Naive B cell (primary cell): ENCODE data around the gene GARNL3. TPM values are rescaled to one million over a fixed set of nuclear protein-coding genes. Genes with fewer than 3 reads are reported as not detected.

ENCODE experiments used
- ATAC-seq, 2 donors: fragments of 150-1000 bp; cut with Tn5 transposase; 2 replicates each; pipeline ENCODE4 v1.10.0; 2021; ENCODE audit warnings: low read depth in 2 of 2, mild to moderate bottlenecking in 2 of 2, moderate library complexity in 2 of 2
- DNase-seq: peaks from one replicate; pipeline ENCODE4 v3.0.0; 2022
- H3K27ac Mint-ChIP-seq, 6 donors: one replicate each; pipeline ENCODE4 v1.8.0; 2020 to 2022; ENCODE audit warnings: mild to moderate bottlenecking in 6 of 6, mixed read lengths in 6 of 6, moderate library complexity in 5 of 6, inconsistent platforms in 2 of 6
- H3K27me3 Mint-ChIP-seq, 3 donors: one replicate each; pipeline ENCODE4 v1.8.0; 2021 to 2022; ENCODE audit warnings: mixed read lengths in 3 of 3, mild to moderate bottlenecking in 1 of 3
- H3K36me3 Mint-ChIP-seq, 2 donors: one replicate each; pipeline ENCODE4 v1.8.0; 2020 to 2022; ENCODE audit warnings: mixed read lengths in 2 of 2, inconsistent platforms in 1 of 2, mild to moderate bottlenecking in 1 of 2
- H3K4me1 Mint-ChIP-seq, 3 donors: one replicate each; pipeline ENCODE4 v1.8.0; 2020 to 2022; ENCODE audit warnings: mixed read lengths in 3 of 3, inconsistent platforms in 1 of 3, mild to moderate bottlenecking in 1 of 3, moderate library complexity in 1 of 3
- H3K4me3 Mint-ChIP-seq, 8 donors: one replicate each; pipeline ENCODE4 v1.8.0; 2020 to 2022; ENCODE audit warnings: mild to moderate bottlenecking in 8 of 8, mixed read lengths in 8 of 8, moderate library complexity in 8 of 8, inconsistent platforms in 2 of 8
- H3K9me3 Mint-ChIP-seq, 7 donors: one replicate each; pipeline ENCODE4 v1.8.0; 2020 to 2022; ENCODE audit warnings: mixed read lengths in 7 of 7, mild to moderate bottlenecking in 5 of 7, inconsistent platforms in 2 of 7, moderate library complexity in 1 of 7
- polyA plus RNA-seq, 6 donors: library from polyadenylated mRNA; unstranded; fragments of 300-500 nt; fragmentation: Illumina TruSeq; gene quantifications; one replicate each; pipeline ENCODE4 v1.2.3, GENCODE V29; 2021; ENCODE audit warnings: low read depth in 6 of 6

The GARNL3 gene
- polyA plus RNA-seq: 1 to 10 TPM in 2 of 6 donors, under 1 TPM in 2, not detected in 2; 0.71 to 3.1 (median 1.1) TPM

GRCh38 chr9:127264462-127265219, at the start of gene GARNL3:
GARNL3 (plus strand) TSS chr9:127264774; CDS start chr9:127264878, 104 bp downstream.
- Mint-ChIP-seq H3K36me3 (no peaks in the 10 kb centered on the region), H3K4me1 (peaks cover 0 to 1% (median 0%) of the 10 kb centered on the region in 3 donors), H3K9me3 (no peaks in the 10 kb centered on the region), H3K27me3 (no peaks in the 10 kb centered on the region), H3K27ac (no peak within 1 kb of the TSS), H3K4me3 (no peak within 1 kb of the TSS)
- ATAC-seq: no peak
- DNase-seq: no peak

DNA sequence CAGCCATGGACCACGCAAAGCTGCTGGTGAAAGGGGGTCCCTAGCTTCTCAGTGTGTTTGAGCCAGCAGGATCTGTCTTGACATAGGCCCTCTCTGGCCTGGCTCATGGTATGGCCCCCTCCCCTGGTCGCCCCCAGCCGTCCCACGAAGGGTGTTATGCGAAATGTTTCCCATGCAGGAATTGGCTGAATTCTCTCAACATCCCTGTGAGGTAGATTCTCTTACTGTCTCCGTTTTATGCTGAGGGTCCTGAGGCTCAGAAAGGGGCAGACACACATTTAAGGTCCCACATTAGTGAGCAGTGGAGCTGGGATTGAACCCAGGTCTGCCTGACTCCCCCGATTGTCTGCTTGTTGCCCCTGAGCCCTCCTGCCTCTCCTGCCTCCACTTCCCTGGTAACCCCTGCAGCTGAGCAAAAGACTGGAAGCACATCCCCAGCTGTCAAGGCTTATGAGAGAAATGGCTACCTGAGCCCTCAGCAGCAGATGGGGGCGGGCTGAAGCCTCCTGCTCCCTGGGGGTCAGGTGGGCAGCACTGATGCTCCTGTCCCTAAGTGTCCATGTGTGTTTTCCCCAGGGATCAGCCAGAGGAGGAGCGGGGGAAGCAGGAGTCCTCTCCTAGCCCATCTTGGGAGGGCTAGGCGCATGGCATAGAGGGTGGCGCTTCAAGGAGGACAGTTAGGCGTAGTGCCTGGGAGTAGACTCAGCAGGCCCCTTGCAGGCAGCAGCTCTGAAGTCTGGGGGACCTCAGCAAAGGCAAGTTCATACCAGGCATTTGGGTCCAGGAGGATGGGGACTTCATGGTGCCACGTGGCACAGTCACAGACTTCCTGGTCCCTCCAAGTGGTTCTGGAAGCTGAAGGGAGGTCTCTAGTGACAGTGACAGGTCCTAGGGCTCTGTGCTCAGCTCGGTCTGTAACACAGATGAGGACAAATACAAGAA, 49.0 kb upstream of the GARNL3 start:
- Mint-ChIP-seq H3K27me3 (no peaks in the 10 kb centered on the region), H3K4me3 (no peak overlapping the region), H3K4me1 (peaks cover 2 to 7% (median 5%) of the 10 kb centered on the region in 3 donors), H3K27ac (no peak overlapping the region), H3K9me3 (no peaks in the 10 kb centered on the region), H3K36me3 (no peaks in the 10 kb centered on the region)
- ATAC-seq: no peak
- no peak for DNase-seq

DNA sequence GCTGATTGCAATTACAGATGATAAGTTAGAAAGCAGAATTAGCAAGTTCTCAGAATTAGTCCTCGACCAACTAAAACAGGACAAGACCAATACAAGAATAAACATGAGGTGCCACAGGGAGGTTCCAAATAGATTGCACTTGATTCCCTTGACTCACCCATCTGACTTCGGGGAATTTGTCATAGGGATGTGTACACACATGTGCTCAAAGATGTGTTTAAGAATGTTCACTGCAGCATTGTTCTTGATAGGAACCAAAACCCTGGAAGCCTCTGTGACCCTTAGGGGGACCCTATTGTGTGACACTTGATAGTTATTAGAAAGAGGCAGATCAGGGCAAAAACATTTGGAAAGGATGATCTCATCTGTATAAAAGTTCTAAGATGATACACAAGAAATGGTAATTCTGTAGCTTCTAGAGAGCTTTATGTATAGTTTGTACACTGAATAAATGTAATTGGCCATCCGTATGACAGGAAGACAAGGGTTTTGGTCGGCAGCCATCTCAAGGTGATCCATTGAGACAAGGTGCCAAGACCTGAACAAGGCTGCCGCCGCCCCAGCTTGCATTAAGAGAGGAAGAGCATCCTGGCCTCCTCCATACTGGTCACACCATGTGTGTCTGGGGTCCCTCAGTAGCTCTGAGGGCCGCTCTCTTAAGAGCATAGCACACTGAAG, 48.2 kb upstream of the GARNL3 start:
- Mint-ChIP-seq H3K4me3 (no peak overlapping the region), H3K36me3 (no peaks in the 10 kb centered on the region)
- no peak for ATAC-seq

GRCh38 chr9:127216888-127217217, 47.7 kb upstream of the GARNL3 start:
- Mint-ChIP-seq H3K4me1 (peaks cover 7 to 9% (median 9%) of the 10 kb centered on the region in 3 donors), H3K36me3 (no peaks in the 10 kb centered on the region), H3K27ac (peak overlapping the region in 1 of 6 donors; percentile 12), H3K4me3 (no peak overlapping the region), H3K27me3 (no peaks in the 10 kb centered on the region), H3K9me3 (no peaks in the 10 kb centered on the region)
- ATAC-seq: no peak
- no peak for DNase-seq

More for the DNA sequence above, 48.2 kb upstream of the GARNL3 start:
- peaks cover 2 to 7% (median 6%) of the 10 kb centered on the region in 3 donors for H3K4me1 Mint-ChIP-seq
- peak overlapping the region in 2 of 6 donors; percentile 12 to 32 for H3K27ac Mint-ChIP-seq
- DNase-seq: no peak
- no peaks in the 10 kb centered on the region for H3K9me3 Mint-ChIP-seq
- no peaks in the 10 kb centered on the region for H3K27me3 Mint-ChIP-seq

GRCh38 chr9:127218818-127219217, 45.8 kb upstream of the GARNL3 start:
- Mint-ChIP-seq H3K4me1 (peaks cover 23 to 26% (median 25%) of the 10 kb centered on the region in 3 donors), H3K9me3 (no peaks in the 10 kb centered on the region), H3K27ac (no peak overlapping the region), H3K36me3 (no peaks in the 10 kb centered on the region), H3K4me3 (no peak overlapping the region), H3K27me3 (no peaks in the 10 kb centered on the region)
- no peak for DNase-seq
- no peak for ATAC-seq

- H3K36me3 Mint-ChIP-seq: no peaks in the 10 kb centered on the region
- DNase-seq: no peak
Measured at GRCh38 chr9:127219520-127219919, 45.1 kb upstream of the GARNL3 start.

DNA sequence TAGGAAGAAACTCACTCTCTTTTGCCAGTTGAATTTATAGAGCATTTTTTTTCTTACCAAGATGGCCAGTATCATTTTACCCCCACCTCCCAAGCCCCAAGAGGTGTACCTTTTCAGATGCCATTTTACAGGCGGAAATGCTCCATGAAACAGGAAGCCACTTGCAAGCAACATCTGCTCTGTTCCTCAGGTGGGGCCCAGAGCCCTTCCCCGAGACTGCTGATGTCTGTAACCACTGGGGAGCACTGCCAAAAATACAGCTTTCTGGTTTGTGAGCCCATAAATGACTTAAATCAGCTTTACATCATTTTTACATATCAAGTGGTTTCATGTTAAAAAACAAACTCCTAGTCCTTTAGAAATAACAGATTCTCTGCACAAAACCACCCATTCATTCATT, 42.9 kb upstream of the GARNL3 start:
- Mint-ChIP-seq H3K9me3 (peaks cover 0 to 4% (median 0%) of the 10 kb centered on the region in 7 donors), H3K27ac (no peak overlapping the region), H3K4me1 (peaks cover 34 to 40% (median 40%) of the 10 kb centered on the region in 3 donors), H3K36me3 (no peaks in the 10 kb centered on the region), H3K4me3 (peak overlapping the region in 1 of 8 donors; percentile 41), H3K27me3 (no peaks in the 10 kb centered on the region)
- ATAC-seq (no peak), DNase-seq (no peak)

More at GRCh38 chr9:127219520-127219919, 45.1 kb upstream of the GARNL3 start:
- peak overlapping the region in 1 of 6 donors; percentile 65 for H3K27ac Mint-ChIP-seq
- no peaks in the 10 kb centered on the region for H3K27me3 Mint-ChIP-seq
- H3K4me1 Mint-ChIP-seq: peaks cover 24 to 31% (median 31%) of the 10 kb centered on the region in 3 donors
- H3K4me3 Mint-ChIP-seq: no peak overlapping the region
- H3K9me3 Mint-ChIP-seq: peaks cover 0 to 2% (median 0%) of the 10 kb centered on the region in 7 donors
- ATAC-seq: no peak

DNA sequence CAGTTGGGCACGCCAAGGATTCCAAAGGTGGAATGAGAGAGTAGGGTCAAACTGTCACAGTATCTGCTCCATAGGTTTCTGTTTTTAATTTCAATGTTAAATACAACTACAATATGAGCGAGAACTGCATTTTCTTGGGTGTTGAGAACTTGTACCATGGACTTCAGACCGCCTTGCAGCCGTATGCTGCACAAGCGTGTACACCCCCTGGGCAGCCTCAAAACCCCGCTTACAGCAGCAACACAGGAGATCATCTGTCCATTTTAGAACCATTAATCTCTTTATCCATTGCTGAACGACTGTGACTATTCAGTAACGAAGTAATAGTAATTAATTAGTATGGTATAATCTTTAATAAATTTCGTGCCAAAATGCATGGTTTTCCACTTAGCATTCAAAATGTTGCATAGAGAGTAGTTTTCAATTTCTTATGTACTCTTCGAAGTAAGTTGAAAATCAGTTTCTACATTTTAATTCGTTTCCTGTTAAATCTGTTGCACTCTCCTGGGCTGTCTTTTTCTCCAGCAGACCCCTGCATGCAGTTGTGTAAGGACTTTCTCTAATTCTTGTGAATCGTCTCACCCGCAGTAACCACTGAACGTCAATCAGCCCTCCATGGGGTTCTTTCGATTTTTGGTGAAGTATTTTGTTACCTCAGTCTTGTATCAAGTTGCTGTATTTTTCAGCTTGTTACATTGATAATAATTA, 42.0 kb upstream of the GARNL3 start:
- peak overlapping the region in 1 of 6 donors; percentile 100 for H3K27ac Mint-ChIP-seq
- peaks cover 35 to 41% (median 40%) of the 10 kb centered on the region in 3 donors for H3K4me1 Mint-ChIP-seq
- H3K36me3 Mint-ChIP-seq: no peaks in the 10 kb centered on the region
- DNase-seq: no peak
- no peaks in the 10 kb centered on the region for H3K27me3 Mint-ChIP-seq
- ATAC-seq: no peak
- peaks cover 0 to 4% (median 0%) of the 10 kb centered on the region in 7 donors for H3K9me3 Mint-ChIP-seq
- peak overlapping the region in 4 of 8 donors; percentile 20 to 86 (median 37) for H3K4me3 Mint-ChIP-seq

DNA sequence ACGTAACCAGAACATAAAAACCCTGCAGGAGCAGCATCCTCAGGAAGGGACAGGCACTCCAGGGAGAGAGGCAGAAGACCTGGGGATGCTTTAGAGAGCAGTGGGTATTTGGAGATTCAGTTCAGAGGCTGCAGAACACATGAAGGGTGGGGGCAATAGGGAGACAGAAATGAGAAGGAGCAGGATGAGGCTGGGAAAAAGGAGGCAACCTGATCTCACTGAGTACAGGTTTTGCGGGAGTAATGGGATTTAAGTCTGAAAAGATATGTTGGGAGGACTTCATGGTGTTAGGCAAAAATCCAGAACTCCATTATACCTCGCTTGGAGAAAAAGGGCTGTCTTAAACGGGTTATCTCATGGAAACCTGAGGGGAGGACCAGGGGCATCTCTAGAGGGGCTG, 41.3 kb upstream of the GARNL3 start:
- ATAC-seq (no peak), DNase-seq (no peak)
- Mint-ChIP-seq H3K27me3 (no peaks in the 10 kb centered on the region), H3K4me3 (peak overlapping the region; percentile 1 to 96 (median 57)), H3K27ac (peak overlapping the region in 3 of 6 donors; percentile 22 to 100 (median 91)), H3K36me3 (no peaks in the 10 kb centered on the region), H3K4me1 (peaks cover 35 to 41% (median 40%) of the 10 kb centered on the region in 3 donors), H3K9me3 (peaks cover 0 to 4% (median 0%) of the 10 kb centered on the region in 7 donors)

- Mint-ChIP-seq H3K36me3 (no peaks in the 10 kb centered on the region), H3K9me3 (peaks cover 0 to 4% (median 0%) of the 10 kb centered on the region in 7 donors), H3K27ac (peak overlapping the region in 4 of 6 donors; percentile 60 to 100 (median 98)), H3K4me3 (peak overlapping the region; percentile 56 to 96 (median 87)), H3K4me1 (peaks cover 35 to 41% (median 40%) of the 10 kb centered on the region in 3 donors), H3K27me3 (no peaks in the 10 kb centered on the region)
- ATAC-seq (no peak), DNase-seq (no peak)
Measured at GRCh38 chr9:127223810-127224177, 40.8 kb upstream of the GARNL3 start.

- peaks cover 0 to 4% (median 0%) of the 10 kb centered on the region in 7 donors for H3K9me3 Mint-ChIP-seq
- DNase-seq (peak; percentile 88), ATAC-seq (peak; percentile 76 to 79)
- peaks cover 35 to 41% (median 40%) of the 10 kb centered on the region in 3 donors for H3K4me1 Mint-ChIP-seq
- no peaks in the 10 kb centered on the region for H3K27me3 Mint-ChIP-seq
- no peaks in the 10 kb centered on the region for H3K36me3 Mint-ChIP-seq
- peak overlapping the region; percentile 81 to 96 (median 91) for H3K4me3 Mint-ChIP-seq
- peak overlapping the region; percentile 49 to 100 (median 97) for H3K27ac Mint-ChIP-seq
Measured at GRCh38 chr9:127224178-127224882, 40.2 kb upstream of the GARNL3 start.
